IMR-90 (cell line): ENCODE measurements around the gene EHBP1L1. TPM values are rescaled to one million over a fixed set of nuclear protein-coding genes. Genes with fewer than 3 reads are reported as not detected.

Source experiments
- ELK1 ChIP-seq: fragments of 150-350 bp; IDR thresholded peaks from 2 replicates; pipeline ENCODE4 v1.6.1; 2016; ENCODE audit warnings: low read depth, mild to moderate bottlenecking, low read length, moderate library complexity, borderline replicate concordance
- NFE2L2 ChIP-seq: fragments of 150-350 bp; IDR thresholded peaks from 2 replicates; pipeline ENCODE4 v1.6.1; 2016; ENCODE audit warnings: low read depth, mild to moderate bottlenecking, low read length
- USF2 ChIP-seq: fragments of 150-350 bp; IDR thresholded peaks from 2 replicates; pipeline ENCODE4 v1.6.1; 2017; ENCODE audit warnings: mild to moderate bottlenecking, antibody characterized with exemption, low read length, low read depth
- polyA plus RNA-seq, 3 experiments: library from polyadenylated mRNA; depleted of rRNA; stranded (reverse); fragments of >200 nt; gene quantifications; 2 replicates each; pipeline ENCODE4 v1.2.3, GENCODE V29; 2012; ENCODE audit warnings: low replicate concordance in 1 of 3
- total RNA-seq: library from RNA; depleted of rRNA; stranded (reverse); fragments of >200 nt; gene quantifications from 2 replicates; pipeline ENCODE4 v1.2.3, GENCODE V29; 2012

The EHBP1L1 gene
- total and polyA plus RNA-seq, 2 of the 4 experiments (the other 2 are of a cell fraction) = 10.0 to 27.4 TPM

- TF ChIP-seq USF2 (no peak), ELK1 (no peak), NFE2L2 (no peak)
Observed at GRCh38 chr11:65640483-65641296, 64.8 kb downstream of the EHBP1L1 start (continued).
